ENCODE results near the gene ATP2A1. TPM values are rescaled to one million over a fixed set of nuclear protein-coding genes. Genes with fewer than 3 reads are reported as not detected.

ATP2A1 gene
- polyA plus RNA-seq, 3 donors: 0.34 to 0.46 (median 0.39) TPM

GRCh38 chr16:28943281-28943680 is 65.0 kb downstream of the ATP2A1 start:
- no peak overlapping the region for H3K27ac ChIP-seq (ENCODE audit: low read depth, low read length)

DNA sequence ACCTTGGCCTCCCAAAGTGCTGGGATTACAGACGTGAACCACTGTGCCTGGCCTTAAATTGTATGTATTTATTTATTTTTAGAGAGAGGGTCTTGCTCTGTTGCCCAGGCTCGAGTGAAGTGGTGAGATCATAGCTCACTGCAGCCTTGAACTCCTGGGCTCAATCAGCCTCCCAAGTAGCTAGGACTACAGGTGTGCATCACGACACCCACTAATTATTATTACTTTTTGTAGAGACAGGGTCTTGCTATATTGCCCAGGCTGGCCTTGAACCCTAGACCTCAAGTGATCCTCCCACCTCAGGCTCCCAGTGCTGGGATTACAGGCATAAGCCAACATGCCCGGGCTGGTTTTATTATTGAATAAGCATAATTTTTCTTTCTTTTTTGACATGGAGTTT is 68.4 kb downstream of the ATP2A1 start:
- no peak overlapping the region for H3K27ac ChIP-seq (ENCODE audit: low read depth, low read length)
- WGBS, 3 donors: 62 to 77% (median 75%) methylated on average over 4 of the region's 4 CpGs

GRCh38 chr16:28950648-28951409 is 72.5 kb downstream of the ATP2A1 start, which contains the start of gene NFATC2IP:
TSS of gene NFATC2IP (plus strand) at chr16:28950937. CDS start at chr16:28951012, 75 bp downstream.
- H3K27ac ChIP-seq (ENCODE audit: low read depth, low read length): peak within 1 kb of the TSS; percentile 55
- WGBS, 3 donors: 0 to 1% (median 0%) methylated on average over 63 to 79 of the region's 79 CpGs

DNA sequence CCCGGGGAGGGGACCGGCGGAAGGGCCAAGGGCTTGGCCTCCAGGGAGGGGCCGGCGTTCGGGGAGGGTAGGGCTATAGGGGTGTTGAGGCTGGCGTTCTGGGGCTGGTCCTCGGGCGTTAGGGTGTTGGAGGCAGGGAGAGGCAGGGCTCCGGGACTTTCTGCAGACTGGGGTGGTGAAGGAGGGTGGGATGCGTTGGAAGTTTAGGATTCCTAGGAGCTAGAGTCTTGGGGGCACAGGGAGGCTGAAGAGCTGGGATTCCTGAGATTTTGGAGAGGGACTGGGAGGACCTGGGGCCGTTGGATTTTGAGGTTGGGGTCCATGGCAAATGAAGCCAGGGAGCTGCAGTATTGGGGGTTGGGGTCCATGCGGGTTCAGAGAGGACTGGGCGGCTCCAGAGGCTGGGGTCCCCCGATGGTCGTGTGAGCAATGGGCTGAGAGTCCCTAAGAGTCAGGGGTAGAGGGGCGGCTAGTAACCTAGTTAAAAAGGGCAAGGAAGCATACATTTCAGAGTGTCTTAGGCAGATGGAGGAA is 73.2 kb downstream of the ATP2A1 start:
- 2 to 3% (median 3%) methylated on average over 17 of the region's 17 CpGs for WGBS, 3 donors
- H3K27ac ChIP-seq (ENCODE audit: low read depth, low read length): no peak overlapping the region

Other genes with a start within 250 kb of the ATP2A1 start
- not detected for gene NPIPB8, start 240.4 kb upstream of the ATP2A1 start, polyA plus RNA-seq
- 100 to 1,000 TPM; 274 to 375 (median 371) TPM for gene EIF3C, start 167.0 kb upstream of the ATP2A1 start, polyA plus RNA-seq
- under 1 TPM in 2 of 3 donors, not detected in 1; 0.19 to 0.33 TPM for gene NPIPB9, start 126.7 kb upstream of the ATP2A1 start, polyA plus RNA-seq
- gene ATXN2L, start 55.5 kb upstream of the ATP2A1 start, polyA plus RNA-seq: 10 to 100 TPM; 37.1 to 61.4 (median 53.0) TPM
- 100 to 1,000 TPM; 104 to 196 (median 119) TPM for gene TUFM, start 32.1 kb upstream of the ATP2A1 start, polyA plus RNA-seq
- 10 to 100 TPM; 25.3 to 49.3 (median 28.3) TPM for gene SH2B1, start 14.6 kb upstream of the ATP2A1 start, polyA plus RNA-seq
- gene RABEP2, start 46.8 kb downstream of the ATP2A1 start, polyA plus RNA-seq: 10 to 100 TPM; 12.3 to 18.5 (median 15.1) TPM
- gene CD19, start 53.5 kb downstream of the ATP2A1 start, polyA plus RNA-seq: under 1 TPM in 2 of 3 donors, not detected in 1; 0.52 to 0.79 TPM
- 10 to 100 TPM; 10.8 to 19.2 (median 17.4) TPM for gene NFATC2IP, start 72.4 kb downstream of the ATP2A1 start, polyA plus RNA-seq
- gene SPNS1, start 96.3 kb downstream of the ATP2A1 start, polyA plus RNA-seq: 10 to 100 TPM; 19.1 to 32.5 (median 22.3) TPM
- gene LAT, start 106.6 kb downstream of the ATP2A1 start, polyA plus RNA-seq: 1 to 10 TPM; 4.2 to 9.4 (median 5.6) TPM

Measured in adipose tissue (tissue), 3 donors.